Amygdala (tissue), 56 donors: Measurements from ENCODE around the gene CMYA5.

Experiments
- DNase-seq, 56 donors: peaks; one replicate each; lab custom pipeline; 2025; lab: John Stamatoyannopoulos, UW

The CMYA5 gene

GRCh38 chr5:79831381-79832309 lies 142.0 kb downstream of the CMYA5 start:
- no peak for DNase-seq

GRCh38 chr5:79832911-79833310 lies 143.3 kb downstream of the CMYA5 start:
- DNase-seq = no peak

- no peak for DNase-seq
Observed at GRCh38 chr5:79834098-79834753, 144.6 kb downstream of the CMYA5 start.

- no peak for DNase-seq
Observed at GRCh38 chr5:79834754-79835714, 145.4 kb downstream of the CMYA5 start.

GRCh38 chr5:79837761-79838551 lies 148.3 kb downstream of the CMYA5 start:
- no peak for DNase-seq

GRCh38 chr5:79840084-79840990 lies 150.7 kb downstream of the CMYA5 start:
- peak in 8 of 56 donors; percentile 5 to 58 (median 28) for DNase-seq

- no peak for DNase-seq
Observed at GRCh38 chr5:79841172-79841571, 151.5 kb downstream of the CMYA5 start.

GRCh38 chr5:79842006-79842881 lies 152.6 kb downstream of the CMYA5 start:
- no peak for DNase-seq

- no peak for DNase-seq
Observed at GRCh38 chr5:79842991-79843390, 153.4 kb downstream of the CMYA5 start.

- DNase-seq = no peak
Observed at GRCh38 chr5:79843450-79844388, 154.1 kb downstream of the CMYA5 start.

- DNase-seq = no peak
Observed at GRCh38 chr5:79844571-79844970, 154.9 kb downstream of the CMYA5 start.

GRCh38 chr5:79845448-79846197 lies 156.0 kb downstream of the CMYA5 start:
- DNase-seq = peak in 2 of 56 donors; percentile 9 to 34

GRCh38 chr5:79846198-79846521 lies 156.5 kb downstream of the CMYA5 start:
- DNase-seq = no peak

GRCh38 chr5:79847561-79847960 lies 157.9 kb downstream of the CMYA5 start:
- no peak for DNase-seq

- no peak for DNase-seq
Observed at GRCh38 chr5:79849061-79849460, 159.4 kb downstream of the CMYA5 start.
